KMS-11 (cell line): Measurements from ENCODE around the gene PRELID3B.

Source experiments
- H2AFZ ChIP-seq: fragments of 200-600 bp; sonication (generic); 2 replicates; pipeline ENCODE4 v1.6.1; 2016; ENCODE audit warnings: antibody characterized with exemption, mixed run types, low read depth
- H3K27ac ChIP-seq: fragments of 200-600 bp; sonication (generic); 2 replicates; pipeline ENCODE4 v1.6.1; 2016; ENCODE audit warnings: mild to moderate bottlenecking, mixed run types
- H3K27me3 ChIP-seq: fragments of 200-600 bp; sonication (generic); 2 replicates; pipeline ENCODE4 v1.6.1; 2017; ENCODE audit warnings: mild to moderate bottlenecking, low read depth, mixed run types, moderate library complexity; ENCODE audit not compliant: insufficient read depth
- H3K36me3 ChIP-seq: fragments of 200-600 bp; sonication (generic); 2 replicates; pipeline ENCODE4 v1.6.1; 2017; ENCODE audit warnings: mild to moderate bottlenecking, mixed run types; ENCODE audit not compliant: insufficient read depth
- H3K4me1 ChIP-seq: fragments of 200-600 bp; sonication (generic); 2 replicates; pipeline ENCODE4 v1.6.1; 2016; ENCODE audit warnings: mild to moderate bottlenecking, low read depth, mixed run types; ENCODE audit not compliant: poor library complexity, severe bottlenecking
- H3K4me2 ChIP-seq: fragments of 200-600 bp; sonication (generic); 2 replicates; pipeline ENCODE4 v1.7.0; 2016; ENCODE audit warnings: mild to moderate bottlenecking, mixed run types
- H3K4me3 ChIP-seq: fragments of 200-600 bp; sonication (generic); IDR thresholded peaks from 2 replicates; pipeline ENCODE4 v1.6.1; 2017; ENCODE audit warnings: low read depth, low read length, mixed read lengths; ENCODE audit not compliant: insufficient read depth
- H3K79me2 ChIP-seq: fragments of 200-600 bp; sonication (generic); 2 replicates; pipeline ENCODE4 v1.6.1; 2016; ENCODE audit warnings: low read depth, mixed run types; ENCODE audit not compliant: insufficient read depth
- H3K9ac ChIP-seq: fragments of 200-600 bp; sonication (generic); 2 replicates; pipeline ENCODE4 v1.6.1; 2016; ENCODE audit warnings: mild to moderate bottlenecking, mixed run types
- H4K20me1 ChIP-seq: fragments of 200-600 bp; sonication (generic); 2 replicates; pipeline ENCODE4 v1.6.1; 2016; ENCODE audit warnings: mild to moderate bottlenecking, mixed run types; ENCODE audit not compliant: insufficient read depth
- CTCF ChIP-seq: fragments of 200-600 bp; sonication (generic); conservative IDR thresholded peaks from 2 replicates; pipeline ENCODE4 v1.6.1; 2017; ENCODE audit warnings: low read depth, mild to moderate bottlenecking, antibody characterized with exemption, low read length, moderate library complexity, mixed read lengths

Gene PRELID3B

GRCh38 chr20:59042151-59042795 lies at the start of gene PRELID3B:
Gene PRELID3B, minus strand, starts transcription at chr20:59042786. Its CDS starts 56 bp downstream, at chr20:59042730.
- peak within 1 kb of the TSS; percentile 90 for H2AFZ ChIP-seq
- no peak for TF ChIP-seq CTCF
- H3K9ac ChIP-seq: peak within 1 kb of the TSS; percentile 77
- peak within 1 kb of the TSS; percentile 63 for H3K4me2 ChIP-seq
- no peak within 1 kb of the TSS for H3K4me3 ChIP-seq
- H3K27me3 ChIP-seq: no peaks in the 10 kb centered on the region
- H3K36me3 ChIP-seq: peaks cover 10% of the 10 kb centered on the region; the same call in 1 of the 2 replicates
- peak within 1 kb of the TSS; percentile 64 for H3K27ac ChIP-seq
- H3K79me2 ChIP-seq: peaks cover 53% of the 10 kb centered on the region
- no peaks in the 10 kb centered on the region for H4K20me1 ChIP-seq
- H3K4me1 ChIP-seq: peaks cover 39% of the 10 kb centered on the region

GRCh38 chr20:59087829-59088433 lies 45.3 kb upstream of the PRELID3B start:
- Histone ChIP-seq H3K79me2 (no peaks in the 10 kb centered on the region), H3K4me1 (no peaks in the 10 kb centered on the region), H3K4me2 (no peak overlapping the region), H3K36me3 (no peaks in the 10 kb centered on the region), H3K27me3 (no peaks in the 10 kb centered on the region), H3K4me3 (no peak overlapping the region), H4K20me1 (no peaks in the 10 kb centered on the region), H3K9ac (no peak overlapping the region), H2AFZ (no peak overlapping the region), H3K27ac (no peak overlapping the region)
- peak; percentile 96 for TF ChIP-seq CTCF

- no peak overlapping the region for H3K9ac ChIP-seq
- H2AFZ ChIP-seq: no peak overlapping the region
- H3K36me3 ChIP-seq: no peaks in the 10 kb centered on the region
- no peaks in the 10 kb centered on the region for H3K79me2 ChIP-seq
- no peak overlapping the region for H3K4me2 ChIP-seq
- H4K20me1 ChIP-seq: no peaks in the 10 kb centered on the region
- H3K4me1 ChIP-seq: no peaks in the 10 kb centered on the region
- H3K27ac ChIP-seq: no peak overlapping the region
- TF ChIP-seq CTCF: no peak
- no peak overlapping the region for H3K4me3 ChIP-seq
- no peaks in the 10 kb centered on the region for H3K27me3 ChIP-seq
These were observed 44.3 kb upstream of the PRELID3B start for GRCh38 chr20:59086923-59087322.

- no peak overlapping the region for H2AFZ ChIP-seq
- H3K27me3 ChIP-seq: no peaks in the 10 kb centered on the region
- H3K36me3 ChIP-seq: no peaks in the 10 kb centered on the region
- no peak overlapping the region for H3K4me3 ChIP-seq
- no peaks in the 10 kb centered on the region for H3K79me2 ChIP-seq
- no peak for TF ChIP-seq CTCF
- no peaks in the 10 kb centered on the region for H4K20me1 ChIP-seq
- H3K27ac ChIP-seq: no peak overlapping the region
- no peak overlapping the region for H3K4me2 ChIP-seq
- no peaks in the 10 kb centered on the region for H3K4me1 ChIP-seq
- H3K9ac ChIP-seq: no peak overlapping the region
These were observed 41.7 kb upstream of the PRELID3B start for GRCh38 chr20:59084041-59084850.
